HG03442 (cell line): ENCODE data around the gene ARHGAP4.
A peak's percentile ranks its signal among the peaks of the same experiment; 100 is the strongest.

Source experiments
- ATAC-seq: cut with Tn5 transposase; IDR thresholded peaks from one replicate; pipeline ENCODE4 v1.9.1; 2021; ENCODE audit warnings: mild to moderate bottlenecking, moderate library complexity; ENCODE audit not compliant: unreplicated experiment

The ARHGAP4 gene

DNA sequence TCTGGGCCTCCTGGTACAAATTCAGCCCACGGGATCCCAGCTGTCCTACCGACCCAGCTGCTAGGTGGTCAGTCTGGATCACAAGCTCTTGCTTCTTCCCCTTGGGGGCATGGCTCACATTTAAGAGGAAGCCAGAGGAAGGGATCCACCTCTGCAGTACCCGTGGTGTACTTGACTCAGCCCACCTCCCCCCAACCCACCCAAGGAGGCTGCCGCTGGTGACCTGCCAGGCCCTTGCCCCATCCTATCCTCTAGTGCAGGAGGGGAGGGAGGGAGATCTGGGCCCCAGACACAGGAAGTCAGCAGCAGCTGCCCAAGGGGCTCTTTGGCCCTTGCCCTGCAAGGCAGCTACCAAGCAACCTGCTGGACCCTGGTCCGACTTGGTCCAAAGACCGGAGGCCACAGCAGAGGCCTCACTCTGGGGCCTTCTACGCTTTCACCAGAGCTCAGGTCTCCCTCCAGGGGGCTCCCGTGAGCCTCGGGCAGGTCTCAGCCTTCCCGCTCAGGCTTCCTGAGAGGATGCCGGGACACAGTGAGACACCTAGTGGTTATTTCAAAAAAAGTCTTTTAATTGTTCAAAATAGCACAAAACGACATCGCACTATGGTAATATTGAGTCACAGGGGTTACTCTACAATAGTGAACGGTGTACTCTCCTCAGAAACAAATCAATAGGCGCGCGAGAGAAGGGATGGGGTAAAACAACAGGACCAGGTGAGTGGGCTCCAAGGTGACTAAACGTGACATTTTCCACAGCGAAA, 21.1 kb upstream of the ARHGAP4 start:
- peak; percentile 47 for ATAC-seq

DNA sequence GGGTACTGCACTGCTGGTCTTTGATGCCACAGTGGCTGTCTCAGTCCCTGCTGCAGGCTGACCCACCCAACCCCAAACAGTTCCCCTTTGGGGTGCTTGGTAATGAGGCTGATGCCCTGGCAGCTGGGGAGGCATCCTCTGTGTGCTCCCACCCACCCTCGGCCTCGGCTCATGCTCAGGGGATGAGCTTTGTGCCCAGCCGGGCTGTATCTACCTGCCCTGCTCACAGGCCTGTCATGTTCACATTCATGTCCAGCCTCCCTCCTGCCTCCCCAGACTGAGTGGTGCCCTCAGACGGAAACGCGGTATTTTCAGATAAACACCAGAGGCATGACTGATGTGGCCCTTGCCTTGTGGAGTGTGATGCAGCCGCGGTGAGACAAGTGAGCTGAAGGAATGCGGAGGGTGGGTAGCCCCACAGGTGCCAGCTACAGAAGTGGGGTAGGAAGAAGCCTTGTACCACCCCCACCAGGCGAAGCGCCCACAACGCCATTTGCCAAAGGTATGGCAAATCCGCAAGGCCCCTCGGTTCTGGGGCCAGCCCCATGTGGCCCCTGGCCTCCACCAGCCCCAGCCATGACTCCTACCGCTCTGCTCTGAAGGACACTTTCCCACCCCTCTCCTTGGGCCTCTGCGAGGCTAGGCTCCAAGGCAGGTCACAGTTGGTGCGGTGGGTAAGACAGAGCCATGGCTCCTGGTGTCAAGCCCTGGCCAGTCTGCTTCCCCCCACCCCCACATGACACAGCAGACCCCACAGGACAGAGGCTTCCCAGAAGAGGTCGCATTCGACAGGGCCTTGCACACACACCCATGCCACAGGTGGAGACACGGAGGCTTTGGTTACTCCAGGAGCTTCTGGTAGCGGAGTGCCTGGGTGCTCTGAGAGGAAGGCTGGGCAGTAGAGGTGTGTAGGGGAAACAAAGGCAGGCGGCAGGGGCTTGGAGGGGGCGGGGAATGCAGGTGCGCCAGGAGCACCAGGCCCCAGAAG, 20.2 kb upstream of the ARHGAP4 start:
- ATAC-seq = no peak

DNA sequence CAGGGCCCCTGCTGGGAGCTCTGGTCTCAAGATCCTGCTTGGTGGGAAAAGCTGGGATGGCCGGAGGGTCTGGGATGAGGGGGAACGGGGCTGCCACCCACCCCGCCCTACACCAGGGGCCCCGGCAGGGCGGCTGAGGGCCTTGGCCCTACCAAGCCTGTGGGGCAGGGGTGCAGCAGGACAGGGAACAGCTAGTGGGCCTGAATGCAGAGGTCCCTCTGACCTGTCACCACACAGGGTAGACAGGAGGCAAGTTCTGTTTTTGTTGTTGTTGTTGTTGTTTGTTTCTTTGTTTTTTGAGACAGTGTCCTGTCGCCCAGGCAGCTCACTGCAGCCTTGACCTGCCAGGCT, 18.7 kb upstream of the ARHGAP4 start:
- no peak for ATAC-seq

GRCh38 chrX:153944140-153944799, 18.2 kb upstream of the ARHGAP4 start, which contains the start of gene RENBP:
Gene RENBP, minus strand, starts transcription at chrX:153944643. Its CDS starts 33 bp downstream, at chrX:153944610.
- ATAC-seq = no peak

- ATAC-seq = no peak
These were observed 15.5 kb upstream of the ARHGAP4 start for GRCh38 chrX:153941336-153942252.

DNA sequence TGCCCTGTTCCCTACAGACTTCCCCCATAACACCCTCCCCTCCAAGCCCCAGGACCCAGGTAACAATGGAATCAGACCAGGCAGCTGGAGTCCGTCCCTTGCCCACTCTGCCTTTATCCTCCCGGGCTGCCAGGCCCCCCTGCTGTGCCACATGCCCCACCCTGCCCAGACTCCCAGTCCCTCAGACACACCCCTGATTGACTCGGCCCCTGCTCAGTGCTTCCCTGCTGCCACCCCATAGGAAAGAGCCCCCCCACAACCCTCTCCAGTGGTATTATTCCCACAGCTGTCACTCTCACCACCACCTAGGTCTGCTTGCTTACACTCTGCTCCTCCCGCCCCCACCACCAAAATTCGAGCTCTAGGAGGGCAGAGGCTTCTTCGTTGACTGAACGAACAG, 13.5 kb upstream of the ARHGAP4 start:
- no peak for ATAC-seq

GRCh38 chrX:153938226-153938786, 12.2 kb upstream of the ARHGAP4 start:
- no peak for ATAC-seq

DNA sequence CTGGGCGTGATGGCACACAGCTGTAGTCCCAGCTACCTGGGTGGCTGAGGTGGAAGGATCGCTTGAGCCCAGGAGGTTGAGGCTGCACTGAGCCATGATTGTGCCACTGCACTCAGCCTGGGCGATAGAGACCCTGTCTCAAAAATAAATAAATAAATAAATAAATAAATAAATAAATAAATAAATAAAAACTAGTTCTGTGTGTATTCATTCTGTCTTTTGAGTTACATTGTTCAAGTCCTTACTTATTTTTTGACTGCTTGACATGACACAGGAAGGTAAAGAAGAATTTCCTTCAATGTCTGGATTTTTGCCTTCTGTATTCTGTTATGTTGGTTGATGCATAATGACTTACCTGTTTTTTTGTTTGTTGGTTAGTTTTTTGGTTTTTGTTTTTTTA, 11.0 kb upstream of the ARHGAP4 start:
- ATAC-seq = no peak

- no peak for ATAC-seq
These were observed 9.3 kb upstream of the ARHGAP4 start for GRCh38 chrX:153935326-153935851.

DNA sequence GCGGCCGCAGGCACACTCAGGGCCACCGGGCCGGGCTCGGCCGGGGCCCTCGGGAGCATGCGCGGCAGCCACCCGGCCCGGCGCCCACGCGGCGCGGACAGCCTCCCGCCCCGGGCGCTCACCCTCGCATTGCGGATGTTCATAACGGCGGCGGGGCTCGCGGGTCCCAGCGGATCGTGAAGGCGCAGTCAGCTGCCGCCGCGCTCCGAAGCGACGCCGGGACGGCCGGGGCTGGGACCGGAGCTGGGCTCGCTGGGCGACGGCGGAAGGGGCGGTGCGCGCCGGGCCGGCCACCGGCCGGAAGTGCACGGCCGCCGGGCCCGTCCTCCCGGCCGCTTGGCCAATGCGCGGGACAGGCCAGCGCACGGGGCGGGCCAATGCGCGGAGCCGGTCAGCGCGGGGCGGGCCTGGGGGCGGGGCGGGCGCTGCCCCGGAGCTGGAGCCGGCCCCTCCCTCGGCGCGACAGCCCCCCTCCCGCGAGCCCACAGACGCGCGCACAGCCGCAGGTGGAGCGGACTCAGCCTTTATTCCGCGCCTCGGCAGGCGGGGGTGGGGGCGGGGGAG, 8.8 kb upstream of the ARHGAP4 start, which contains the start of gene NAA10:
Gene NAA10, minus strand, starts transcription at position 276 of the 564 bp plus-strand sequence. Its CDS starts 133 bp downstream, at position 143.
- peak; percentile 80 for ATAC-seq

- ATAC-seq = peak; percentile 19
These were observed 8.2 kb upstream of the ARHGAP4 start for GRCh38 chrX:153934148-153934761.

GRCh38 chrX:153933748-153934147, 7.7 kb upstream of the ARHGAP4 start:
- ATAC-seq = no peak

DNA sequence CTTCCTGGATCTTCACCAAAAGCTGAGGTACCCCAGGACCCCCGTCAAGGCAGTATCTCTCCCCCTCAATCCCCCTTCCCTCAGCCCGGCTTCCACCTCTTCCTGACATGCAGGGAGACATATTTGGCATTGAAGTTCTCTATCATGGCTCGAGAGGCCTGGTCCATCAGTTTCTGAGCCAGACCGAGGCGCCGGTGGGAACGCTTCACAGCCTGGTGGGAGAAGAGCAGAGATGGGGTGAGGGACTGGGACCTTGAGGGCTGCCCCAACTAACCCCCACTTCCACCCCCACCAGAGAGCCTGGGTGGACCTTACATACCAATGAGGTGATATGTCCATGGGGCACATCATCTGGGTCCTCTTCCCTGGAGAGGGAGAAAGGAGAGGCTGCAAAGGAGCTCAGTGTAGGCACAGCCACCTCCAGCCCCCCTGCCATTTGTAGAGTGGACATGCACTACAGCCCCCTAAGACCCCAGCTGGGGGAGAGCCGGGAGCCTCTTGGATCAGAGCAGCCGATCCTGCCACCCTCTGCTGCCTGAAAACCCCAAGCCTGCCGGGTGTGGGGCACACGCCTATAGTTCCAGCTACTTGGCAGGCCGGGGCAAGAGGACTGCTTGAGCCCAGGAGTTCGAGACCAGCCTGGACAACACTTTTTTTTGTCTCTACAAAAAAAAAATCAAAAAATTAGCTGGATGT, 6.3 kb upstream of the ARHGAP4 start:
- ATAC-seq = no peak

DNA sequence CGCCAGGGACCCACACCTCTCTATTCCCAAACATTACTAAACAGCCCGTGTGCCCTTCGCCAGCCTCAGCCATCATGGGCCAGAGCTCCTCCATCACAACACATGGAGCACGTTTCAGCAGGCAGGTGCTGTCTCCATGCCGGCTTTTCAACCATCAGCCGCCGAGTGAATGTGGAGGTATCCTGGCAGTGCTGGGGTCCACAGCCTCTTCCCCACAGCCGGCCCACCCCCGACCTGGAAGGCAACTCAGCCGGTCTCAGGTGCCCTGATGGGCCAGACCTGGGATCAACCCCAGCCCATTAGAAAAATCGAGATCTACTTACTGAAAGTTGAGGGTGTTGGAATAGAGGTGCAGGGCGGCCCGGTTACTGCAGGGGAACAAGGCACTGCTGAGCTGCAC, 5.7 kb upstream of the ARHGAP4 start:
- no peak for ATAC-seq

DNA sequence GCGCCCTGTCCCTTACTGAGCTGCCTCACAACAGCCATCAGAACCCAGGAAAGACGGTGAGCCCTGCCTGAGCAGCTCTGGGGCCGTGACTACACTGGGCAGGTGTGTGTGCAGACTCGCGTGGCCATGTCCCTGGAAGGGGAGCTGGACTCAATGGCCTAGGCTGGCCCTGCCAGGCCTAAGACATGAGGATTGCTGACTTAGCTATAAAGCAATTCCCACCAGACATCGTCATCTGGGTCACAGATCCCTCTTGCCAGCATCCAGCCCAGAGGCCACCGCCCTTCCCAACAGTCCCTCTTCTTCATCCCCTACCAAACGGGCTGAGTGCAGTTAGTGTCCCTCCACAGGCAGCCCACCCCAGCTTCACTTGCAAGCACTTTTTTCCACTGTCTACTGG, 5.1 kb upstream of the ARHGAP4 start:
- no peak for ATAC-seq

DNA sequence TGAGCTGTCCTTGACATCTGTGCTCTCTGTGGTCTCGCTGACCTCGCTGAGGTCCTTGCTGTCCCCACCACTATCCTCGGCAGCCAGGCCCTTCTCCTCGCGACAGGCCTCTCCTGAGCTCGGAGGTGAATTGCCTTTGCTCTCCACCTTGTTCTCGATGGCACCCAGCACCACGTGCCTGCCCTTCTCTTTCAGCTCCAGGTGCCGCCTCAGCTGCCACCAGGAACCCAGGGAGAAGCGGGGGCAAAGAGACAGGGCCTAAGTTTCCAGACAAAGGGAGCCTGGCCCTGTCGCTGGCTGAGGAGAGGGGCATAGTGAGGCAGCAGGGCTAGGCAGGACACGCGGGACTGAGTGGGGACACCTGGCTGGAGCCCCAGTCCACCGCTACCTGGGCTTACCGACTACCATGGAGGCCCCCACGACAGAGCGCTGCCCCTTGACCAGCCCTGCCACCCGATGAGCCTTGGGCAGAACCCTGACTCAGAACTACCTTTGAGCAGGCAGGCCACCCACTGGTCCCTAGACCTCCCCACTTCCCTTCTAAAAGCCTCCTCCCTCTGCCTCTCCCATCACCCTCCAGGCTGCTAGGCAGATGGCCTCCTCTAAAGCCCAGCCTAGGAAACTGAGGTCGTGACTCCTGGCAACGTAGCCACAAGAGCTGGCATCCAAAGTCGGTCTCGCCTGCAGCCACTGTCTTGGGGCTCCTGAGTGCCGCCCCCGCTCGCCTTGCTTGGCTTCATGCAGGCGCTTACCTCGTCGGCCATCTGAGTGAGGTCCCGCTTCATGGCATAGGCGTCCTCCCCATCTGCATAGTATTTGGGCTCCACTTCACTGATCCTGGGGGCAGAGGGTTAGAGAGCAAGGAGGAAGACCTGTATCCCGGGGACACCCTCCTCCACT, 4.2 kb upstream of the ARHGAP4 start:
- no peak for ATAC-seq

DNA sequence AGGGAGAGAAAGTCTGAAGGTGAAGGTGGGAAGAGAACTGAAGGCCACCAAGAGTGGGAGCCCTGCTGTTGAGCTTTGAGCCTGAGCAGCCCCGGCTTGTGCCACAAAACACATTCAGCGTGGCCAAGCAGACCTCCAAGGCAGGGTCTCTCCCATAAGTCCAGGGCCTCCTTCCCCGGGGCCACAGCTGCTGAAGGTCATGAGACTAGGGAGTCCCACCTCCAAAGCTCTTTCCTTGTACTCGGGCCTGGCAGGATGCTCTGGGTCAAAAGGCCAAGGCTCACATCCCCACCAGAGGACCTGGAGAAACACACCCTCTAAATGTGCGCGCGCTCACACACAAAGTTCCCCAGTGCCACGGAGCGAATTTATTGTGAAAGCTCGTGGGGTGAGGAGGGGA, 3.5 kb upstream of the ARHGAP4 start:
- no peak for ATAC-seq
